Left renal cortex interstitium (tissue), 4 donors: ENCODE measurements around the gene BANF1. TPM values are rescaled to one million over a fixed set of nuclear protein-coding genes. Genes with fewer than 3 reads are reported as not detected.
"Not testable (repeated sequence)": the region's sequence is repeated elsewhere in the genome, so short reads cannot be mapped to it uniquely, and the experiment has no call there.

ENCODE experiments used
- DNase-seq, 4 donors: peaks; one replicate each; pipeline ENCODE4 v3.0.0-alpha.2; 2013; ENCODE audit warnings: low read depth in 4 of 4, low spot score in 2 of 4, missing footprints in 1 of 4
- polyA plus RNA-seq, 4 donors: library from polyadenylated mRNA; unstranded; fragments of 120-200 nt; gene quantifications; one replicate each; pipeline ENCODE4 v1.2.1, GENCODE V29; 2013; ENCODE audit not compliant: insufficient read length in 4 of 4

BANF1 gene
- polyA plus RNA-seq, 4 donors: 218 to 315 (median 264) TPM

GRCh38 chr11:66008468-66009101 lies 6.3 kb downstream of the BANF1 start:
- no peak for DNase-seq

GRCh38 chr11:66010036-66010435 lies 7.7 kb downstream of the BANF1 start:
- not testable (repeated sequence) for DNase-seq

DNA sequence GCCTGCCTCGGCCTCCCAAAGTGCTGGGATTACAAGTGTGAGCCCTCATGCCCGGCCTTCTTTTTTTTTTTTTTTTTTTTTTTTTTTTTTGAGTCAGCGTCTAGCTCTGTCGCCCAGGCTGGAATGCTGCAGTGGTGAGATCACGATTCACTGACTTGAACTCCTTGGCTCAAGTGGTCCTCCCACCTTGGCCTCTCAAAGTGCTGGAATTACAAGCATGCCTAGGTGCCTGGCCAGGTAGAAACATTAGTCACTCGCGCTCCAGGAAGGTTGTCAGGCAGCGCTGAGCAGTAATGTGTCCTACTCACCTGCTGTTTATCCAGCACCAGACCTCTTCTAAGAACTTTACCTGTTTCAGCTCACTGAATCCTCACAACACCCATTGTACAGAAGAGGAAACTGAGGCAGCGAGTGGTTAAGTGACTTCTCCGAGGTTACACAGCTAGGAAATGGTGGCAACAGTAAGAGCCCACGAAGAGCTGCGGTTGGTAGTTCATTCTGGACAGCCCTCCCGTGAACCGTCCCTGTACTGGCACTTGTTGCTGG lies 9.0 kb downstream of the BANF1 start:
- DNase-seq: no peak

GRCh38 chr11:66011785-66012303 lies 9.5 kb downstream of the BANF1 start, which contains the start of gene CST6:
Gene CST6 (plus strand): TSS chr11:66012008. CDS start chr11:66012045, 37 bp downstream.
- DNase-seq: no peak

GRCh38 chr11:66012371-66012945 lies 10.2 kb downstream of the BANF1 start:
- DNase-seq: no peak

DNA sequence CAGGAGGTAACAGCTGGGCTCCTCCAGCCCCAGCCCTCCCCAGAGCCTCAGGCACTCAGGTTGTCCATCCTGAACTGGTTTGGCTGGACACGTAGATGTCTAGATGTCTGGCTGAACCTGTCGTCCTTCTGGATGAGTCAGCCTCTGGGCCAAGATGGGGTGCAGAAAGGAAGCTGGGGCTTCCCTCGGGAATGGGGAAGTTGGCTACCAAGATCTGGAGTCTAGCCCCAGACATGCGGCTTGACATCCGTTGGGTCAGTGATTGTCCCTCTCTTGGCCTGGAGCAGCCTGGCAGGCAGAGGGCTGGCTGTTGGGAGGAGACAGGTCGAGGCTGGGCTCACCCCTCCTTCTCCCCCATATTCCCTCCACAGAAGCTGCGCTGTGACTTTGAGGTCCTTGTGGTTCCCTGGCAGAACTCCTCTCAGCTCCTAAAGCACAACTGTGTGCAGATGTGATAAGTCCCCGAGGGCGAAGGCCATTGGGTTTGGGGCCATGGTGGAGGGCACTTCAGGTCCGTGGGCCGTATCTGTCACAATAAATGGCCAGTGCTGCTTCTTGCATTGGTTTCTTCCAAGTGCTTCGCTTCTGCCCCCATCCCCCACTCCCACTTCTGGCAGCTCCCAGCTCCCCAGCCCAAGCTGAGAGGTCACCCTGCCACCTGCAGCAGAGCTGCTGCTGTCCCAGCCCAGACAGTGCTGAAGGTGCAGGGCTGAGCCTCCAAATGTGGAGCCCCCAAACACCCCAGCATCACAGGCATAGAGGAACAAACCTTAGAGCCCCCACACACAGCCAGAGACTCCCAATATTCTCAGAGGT lies 10.9 kb downstream of the BANF1 start:
- no peak for DNase-seq

DNA sequence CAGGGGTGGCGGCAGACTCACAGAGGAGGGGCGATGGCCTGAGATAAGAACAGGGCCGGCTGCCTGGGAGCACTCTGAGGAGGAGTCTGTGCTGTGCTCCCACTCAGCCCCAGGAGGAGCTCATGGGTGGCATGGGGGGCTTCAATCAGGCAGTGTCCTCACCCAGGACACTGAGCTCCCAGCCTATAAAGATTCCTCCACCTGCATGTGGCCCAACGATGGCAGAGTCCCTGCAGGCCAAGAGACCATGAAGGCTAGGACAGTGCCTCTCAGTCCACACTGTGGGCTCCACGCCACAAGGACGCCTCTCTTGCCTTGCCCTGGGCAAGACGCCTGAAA lies 11.4 kb downstream of the BANF1 start:
- DNase-seq: no peak

DNA sequence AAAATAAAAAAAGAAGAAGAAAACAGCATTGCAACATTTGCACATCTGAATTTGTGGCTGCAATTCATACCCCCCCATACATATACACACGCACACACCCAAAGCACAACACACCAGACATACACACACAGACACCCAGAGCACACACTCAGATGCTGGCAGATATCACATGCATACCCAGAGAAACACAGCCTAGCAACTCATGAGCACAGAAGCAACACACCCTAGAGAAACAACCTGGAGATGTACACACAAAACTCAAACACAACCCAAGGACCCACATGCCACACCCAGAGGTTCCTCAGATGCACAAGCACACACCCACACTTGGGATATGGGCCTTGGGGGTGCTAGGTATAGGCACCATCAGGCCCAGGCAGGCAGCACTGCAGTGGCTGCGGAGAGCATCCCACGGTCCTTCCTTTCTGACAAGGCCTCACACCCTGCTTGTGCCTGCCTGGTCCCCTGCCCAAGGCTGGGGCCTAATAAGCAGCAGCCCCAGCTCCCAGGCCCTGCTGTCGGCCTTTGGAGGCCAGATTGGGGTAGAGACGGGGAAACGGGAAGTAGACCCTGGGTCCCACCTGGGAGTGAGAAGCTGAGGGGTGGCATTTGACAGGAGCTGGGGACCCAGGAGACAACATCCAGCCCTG lies 12.6 kb downstream of the BANF1 start:
- no peak for DNase-seq

DNA sequence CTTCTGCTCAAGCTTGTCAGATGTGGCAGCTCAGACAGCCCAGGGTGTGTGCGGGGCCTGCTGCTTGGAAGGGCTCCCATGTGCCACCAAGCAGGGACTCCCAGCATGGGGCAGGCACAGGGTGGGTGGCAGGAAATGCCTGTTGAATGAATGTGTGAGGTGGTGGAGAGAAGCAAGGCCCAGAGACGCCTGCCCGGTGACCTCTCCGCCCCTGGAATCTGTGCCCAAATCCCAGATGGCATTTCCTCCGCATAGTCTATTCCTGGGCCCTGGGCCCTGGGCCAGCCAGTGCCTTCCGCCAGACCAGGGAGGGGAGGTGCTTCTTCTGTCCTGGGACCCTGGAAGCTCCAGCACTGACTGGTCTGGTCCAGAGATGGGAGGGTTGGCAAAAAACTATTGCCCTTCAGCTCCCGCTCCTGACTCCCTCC lies 13.2 kb downstream of the BANF1 start:
- no peak for DNase-seq

DNA sequence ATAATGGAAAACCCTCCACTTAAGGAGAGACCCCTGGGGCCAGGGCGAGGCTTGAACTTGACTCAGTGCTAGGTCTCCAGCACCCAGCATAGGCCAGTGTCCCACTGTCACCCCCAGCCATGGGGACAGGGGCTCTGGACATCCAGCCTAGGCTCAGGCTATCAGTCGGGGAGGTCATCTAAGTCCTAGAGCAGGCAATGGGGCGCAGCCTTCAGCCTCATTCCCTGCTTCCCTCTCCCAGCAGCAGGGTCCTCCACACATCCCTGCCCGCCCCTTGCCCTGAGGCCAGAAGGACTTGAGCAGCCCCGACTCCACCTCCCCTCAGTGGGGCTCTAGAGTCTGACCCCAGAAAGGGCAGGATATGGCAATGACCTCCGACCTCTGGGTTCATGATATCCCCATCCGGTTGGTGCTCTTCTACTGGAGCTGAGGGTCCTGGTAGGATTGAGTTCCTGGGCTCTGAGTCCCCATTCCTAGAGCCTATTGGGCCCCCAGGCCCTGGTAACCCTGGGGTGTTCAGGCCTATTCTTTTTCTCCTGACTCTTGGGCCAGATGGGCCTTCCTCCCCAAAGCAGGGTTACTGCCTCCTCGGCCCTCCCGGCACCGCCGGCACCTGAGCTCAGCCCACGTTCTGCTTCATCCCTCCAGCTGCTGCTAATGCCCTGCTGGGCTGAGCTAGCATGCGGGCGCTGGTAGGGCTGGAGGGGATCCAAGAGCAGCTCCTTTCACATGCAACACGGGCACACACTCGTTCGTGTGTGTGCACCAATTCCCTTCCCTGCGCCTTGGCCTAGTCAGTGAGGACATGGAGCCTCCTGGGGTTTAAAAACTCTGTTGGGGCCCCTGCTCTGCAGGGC lies 13.9 kb downstream of the BANF1 start:
- no peak for DNase-seq

DNA sequence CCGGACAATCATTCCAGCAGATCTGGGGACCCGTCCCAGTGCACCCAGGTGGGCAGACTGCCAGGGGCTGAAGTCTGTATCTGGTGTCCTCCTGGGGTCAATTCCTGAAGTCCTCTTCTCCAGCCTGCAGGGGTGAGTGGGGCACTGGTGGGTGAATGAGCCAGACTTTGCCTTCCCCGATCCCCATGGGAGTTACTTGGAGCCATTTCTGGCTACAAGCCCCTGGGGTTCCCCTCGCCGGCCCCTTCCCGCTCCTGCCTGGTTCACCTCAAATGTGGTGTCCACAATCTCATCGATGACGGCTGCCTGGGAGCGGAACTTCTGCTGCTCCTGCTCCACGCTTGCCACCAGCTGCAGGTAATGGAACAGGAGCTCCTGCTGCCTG lies 14.5 kb downstream of the BANF1 start:
- DNase-seq: no peak

GRCh38 chr11:66017321-66017720 lies 15.0 kb downstream of the BANF1 start:
- DNase-seq: no peak

DNA sequence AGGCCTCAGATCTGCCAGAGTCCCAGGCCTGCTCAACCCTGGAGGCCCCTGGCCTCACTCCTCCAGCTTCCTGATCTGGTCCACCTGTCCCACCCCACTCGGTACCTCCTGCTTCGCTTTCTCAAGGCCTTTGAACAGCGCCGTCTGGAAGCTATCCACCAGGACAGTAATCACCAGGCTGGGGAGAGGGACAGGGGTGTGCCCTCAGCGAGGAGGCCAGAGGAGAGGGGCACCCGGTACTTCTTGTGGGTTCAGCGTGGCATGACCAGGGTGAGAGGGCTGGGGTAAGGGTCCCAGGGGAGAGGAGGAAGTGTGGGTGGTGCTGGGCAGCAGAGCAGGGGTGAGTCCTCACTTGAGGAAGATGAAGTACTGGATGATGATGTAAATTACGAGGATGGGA lies 17.9 kb downstream of the BANF1 start:
- no peak for DNase-seq

DNA sequence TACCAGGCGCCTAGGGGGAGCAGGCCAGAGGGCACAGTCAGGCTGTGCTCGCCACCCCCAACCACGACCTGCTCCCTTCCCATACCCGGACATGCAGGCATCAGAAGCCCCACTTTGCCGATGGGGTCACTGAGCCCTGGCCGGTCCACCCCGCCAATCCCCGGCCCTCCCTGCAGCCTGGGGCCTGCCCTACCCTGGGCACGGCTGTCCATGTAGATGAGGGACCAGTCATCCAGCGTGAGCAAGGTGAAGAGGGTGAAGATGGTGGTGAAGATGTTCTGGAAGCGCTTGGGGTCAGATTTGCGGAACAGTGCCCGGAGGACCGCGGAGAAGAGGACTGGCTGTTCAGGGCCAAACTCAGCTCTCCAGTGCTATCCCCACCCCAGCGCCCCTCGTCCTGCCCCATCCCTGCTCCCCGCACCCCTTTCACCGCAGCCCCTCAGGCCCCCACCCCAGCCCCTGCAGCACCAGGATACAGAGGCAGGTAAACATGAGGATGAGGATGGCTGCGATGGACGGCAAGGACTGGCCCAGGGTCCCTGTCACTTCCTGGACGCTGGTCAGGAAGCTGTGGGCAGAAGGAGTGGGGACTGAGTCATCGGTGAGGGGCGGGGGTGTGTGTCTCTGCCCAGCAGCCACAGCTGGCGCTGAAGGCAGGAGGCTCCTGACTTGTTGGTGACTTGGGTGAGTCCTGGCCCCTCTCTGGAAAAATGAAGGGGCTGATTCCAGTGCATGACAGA lies 18.5 kb downstream of the BANF1 start:
- no peak for DNase-seq

- peak in 1 of 4 donors; percentile 34 for DNase-seq
These were observed 20.3 kb downstream of the BANF1 start for GRCh38 chr11:66022401-66023185.

DNA sequence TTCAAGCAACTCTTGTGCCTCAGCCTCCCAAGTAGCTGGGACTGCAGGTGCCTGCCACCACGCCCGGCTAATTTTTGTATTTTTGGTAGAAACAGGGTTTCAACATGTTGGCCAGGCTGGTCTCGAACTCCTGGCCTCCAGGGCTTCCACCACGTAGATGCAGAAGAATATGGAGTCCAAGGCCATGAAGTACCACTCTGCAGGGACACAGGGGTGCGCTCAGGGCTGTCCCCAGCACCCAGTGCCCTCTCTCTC lies 20.8 kb downstream of the BANF1 start:
- DNase-seq: not testable (repeated sequence)

DNA sequence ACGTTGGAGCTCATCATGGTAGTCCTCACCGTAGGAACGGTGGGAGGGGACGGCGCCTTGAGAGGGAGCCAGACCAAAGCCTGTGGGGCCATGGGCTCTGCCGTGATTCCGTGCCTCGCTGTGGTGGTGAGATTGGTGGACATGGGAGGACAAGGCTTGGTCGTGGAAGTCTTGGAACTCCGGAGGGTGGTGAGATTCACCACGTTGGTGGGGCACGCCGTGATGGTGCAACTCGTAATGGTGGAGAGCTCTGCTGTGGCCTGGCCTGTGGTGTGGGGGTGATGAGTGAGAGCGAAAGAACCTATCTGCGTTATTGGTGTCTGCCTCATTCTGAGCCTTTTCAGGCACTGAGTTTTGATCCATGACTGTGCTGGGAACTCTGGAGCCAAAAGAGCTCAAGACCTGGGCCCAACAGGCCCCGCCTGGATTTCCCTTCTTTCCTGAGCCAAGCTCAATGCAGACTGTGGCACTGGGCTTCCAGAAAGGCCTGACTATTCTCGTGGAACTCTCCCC lies 23.8 kb downstream of the BANF1 start, which contains the start of gene CATSPER1:
TSS of gene CATSPER1 (minus strand) at position 463 of the 513 bp plus-strand sequence. CDS start at position 363, 100 bp downstream.
- DNase-seq: no peak
